Fibroblast of mammary gland (primary cell): ENCODE measurements around the gene SLC6A3.

Experiments used
- DNase-seq: peaks from one replicate; pipeline ENCODE4 v3.0.0-alpha.2; 2010; ENCODE audit warnings: low read depth
- H3K4me3 ChIP-seq: 2 replicates; pipeline ENCODE4 v1.5.1; 2011; ENCODE audit warnings: low read depth, mild to moderate bottlenecking, low read length, moderate library complexity; ENCODE audit not compliant: control insufficient read depth
- CTCF ChIP-seq: conservative IDR thresholded peaks from 2 replicates; pipeline ENCODE4 v1.5.1; 2011; ENCODE audit warnings: low read depth, low read length, inconsistent platforms; ENCODE audit not compliant: control insufficient read depth, insufficient read depth

The SLC6A3 gene

DNA sequence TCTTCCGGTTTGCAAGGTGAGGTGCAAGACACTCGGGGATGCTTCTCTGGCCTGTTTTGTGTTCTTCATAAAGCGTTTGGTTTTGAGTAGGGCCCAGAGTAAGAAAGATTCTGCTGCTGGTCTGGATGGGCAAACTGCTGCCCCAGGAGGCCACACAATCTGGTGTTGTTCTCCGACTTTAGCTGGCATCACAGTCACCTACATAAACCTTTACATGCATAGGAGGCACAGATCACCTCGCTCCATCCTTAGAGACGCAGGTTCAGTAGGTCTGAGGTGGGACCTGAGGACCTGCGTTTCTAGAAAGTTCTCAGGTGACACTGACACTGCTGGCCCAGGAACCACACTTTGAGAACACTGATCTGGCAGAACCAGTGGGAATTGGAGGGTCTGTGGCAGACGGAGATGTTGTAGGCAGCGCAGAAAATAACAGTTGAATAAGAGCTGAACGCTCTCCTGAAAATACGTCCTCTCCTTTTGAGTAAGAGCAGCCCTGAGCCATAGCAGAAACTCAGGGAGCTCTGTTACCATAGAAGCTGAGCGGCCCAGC, 3.9 kb upstream of the SLC6A3 start:
- no peak overlapping the region for H3K4me3 ChIP-seq
- DNase-seq: no peak
- TF ChIP-seq CTCF: no peak

DNA sequence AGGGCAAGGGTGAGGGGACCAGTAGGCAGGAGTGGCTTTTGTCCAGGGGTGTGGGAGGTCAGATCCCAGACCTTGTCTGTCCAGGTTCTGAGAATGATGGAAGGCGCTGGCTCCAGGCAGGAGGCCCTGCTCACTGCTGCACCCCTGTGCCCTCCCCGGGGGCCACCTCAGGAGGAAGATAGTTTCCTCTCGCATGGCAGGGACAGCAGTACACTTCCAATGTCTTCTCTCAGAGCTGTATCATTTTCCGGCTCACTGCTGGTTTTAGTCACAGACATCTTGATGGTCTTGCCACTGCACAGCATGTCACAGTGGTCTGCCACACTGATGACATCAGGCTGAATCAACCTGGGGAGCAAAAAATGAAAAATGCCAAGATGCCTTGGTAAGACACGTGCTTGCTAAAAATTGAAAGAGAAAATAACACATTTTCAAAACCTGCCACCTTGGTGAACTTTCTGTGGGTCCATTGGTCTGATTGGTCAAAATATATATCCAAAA, 3.3 kb upstream of the SLC6A3 start:
- H3K4me3 ChIP-seq: no peak overlapping the region
- no peak for DNase-seq
- no peak for TF ChIP-seq CTCF

DNA sequence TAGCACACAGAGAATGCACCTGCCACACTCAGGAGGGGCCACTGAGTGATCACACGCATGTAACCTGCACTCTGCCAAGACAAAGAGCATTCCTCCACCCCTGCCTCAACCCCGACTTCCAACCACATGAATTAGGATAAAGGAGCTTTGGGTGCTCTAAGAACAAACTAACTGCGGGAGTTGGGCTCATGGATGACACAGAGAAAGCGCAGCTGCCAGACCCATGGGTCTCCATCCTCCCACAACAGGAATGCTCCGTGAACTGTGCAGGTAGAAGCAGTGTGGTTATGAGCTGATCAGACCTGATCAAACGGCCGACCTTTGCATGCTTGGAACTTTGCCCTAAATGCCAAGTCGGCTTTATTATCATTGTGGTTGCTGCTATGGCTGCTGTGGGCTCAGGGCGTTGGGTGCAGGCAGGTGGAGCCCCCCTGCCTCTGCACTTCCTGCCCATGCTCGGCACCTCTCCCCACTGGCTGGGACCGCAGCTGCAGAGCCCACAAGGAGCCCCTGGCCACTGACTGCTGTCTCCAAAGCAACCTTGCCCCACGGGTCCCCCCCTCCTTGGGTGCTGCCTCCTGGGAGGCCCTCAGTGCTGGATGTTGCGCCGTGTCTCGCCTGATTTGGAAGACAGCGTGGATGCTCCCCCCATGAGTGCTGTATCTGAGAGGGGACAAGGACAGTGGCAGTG, 2.6 kb upstream of the SLC6A3 start:
- DNase-seq: no peak
- H3K4me3 ChIP-seq: no peak overlapping the region
- no peak for TF ChIP-seq CTCF

- TF ChIP-seq CTCF: no peak
- no peak for DNase-seq
- H3K4me3 ChIP-seq: no peak overlapping the region
Measured at GRCh38 chr5:1446602-1447343, 1.5 kb upstream of the SLC6A3 start.

GRCh38 chr5:1445689-1446601, 705 bp upstream of the SLC6A3 start:
- no peak for TF ChIP-seq CTCF
- DNase-seq: no peak
- no peak overlapping the region for H3K4me3 ChIP-seq

DNA sequence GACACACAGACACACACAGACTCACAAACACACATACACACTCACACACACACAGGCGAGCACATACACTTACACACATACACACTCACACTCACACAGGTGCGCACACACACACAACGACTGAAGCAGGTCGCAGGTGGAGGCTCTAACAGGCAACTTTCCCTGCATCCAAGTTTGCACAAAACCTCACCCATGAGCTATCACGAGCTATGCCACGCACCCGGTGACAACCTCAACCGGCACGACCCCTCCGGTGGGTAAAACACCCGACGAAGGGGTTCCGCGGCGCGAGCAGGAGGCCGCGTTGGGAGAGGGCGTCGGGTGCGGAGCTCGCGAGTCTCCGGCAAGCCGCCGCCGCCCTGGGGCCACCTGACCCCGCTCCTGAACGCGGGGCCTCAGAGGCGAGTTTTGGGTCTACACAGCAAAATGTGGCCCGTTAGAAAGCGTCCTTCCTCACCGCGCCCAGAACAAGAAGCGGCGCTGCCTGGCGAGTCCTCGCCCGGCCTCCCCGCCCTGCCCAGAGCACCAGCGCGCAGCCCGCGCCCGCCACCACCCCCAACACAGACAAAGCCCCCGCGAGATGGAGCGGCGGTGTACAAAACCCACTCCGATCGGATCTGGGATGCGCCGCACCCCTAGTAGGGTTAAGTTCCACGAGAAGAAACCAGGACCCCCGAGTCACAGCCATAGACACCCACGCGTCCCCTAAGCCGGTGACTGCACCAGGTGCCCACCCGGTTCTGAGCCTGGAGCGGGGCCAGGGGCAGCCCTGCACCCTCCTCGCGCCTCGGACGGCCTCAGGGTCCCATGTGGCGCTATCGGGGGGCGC, 665 bp downstream of the SLC6A3 start:
- no peak for TF ChIP-seq CTCF
- DNase-seq: no peak
- H3K4me3 ChIP-seq: no peak overlapping the region
